ENCODE data around the gene NAB1. TPM values are rescaled to one million over a fixed set of nuclear protein-coding genes. Genes with fewer than 3 reads are reported as not detected.
A peak's percentile ranks its signal among the peaks of the same experiment; 100 is the strongest.

Gene NAB1
- total RNA-seq, 4 donors from 2014 or later = 63.3 to 84.3 (median 70.6) TPM

DNA sequence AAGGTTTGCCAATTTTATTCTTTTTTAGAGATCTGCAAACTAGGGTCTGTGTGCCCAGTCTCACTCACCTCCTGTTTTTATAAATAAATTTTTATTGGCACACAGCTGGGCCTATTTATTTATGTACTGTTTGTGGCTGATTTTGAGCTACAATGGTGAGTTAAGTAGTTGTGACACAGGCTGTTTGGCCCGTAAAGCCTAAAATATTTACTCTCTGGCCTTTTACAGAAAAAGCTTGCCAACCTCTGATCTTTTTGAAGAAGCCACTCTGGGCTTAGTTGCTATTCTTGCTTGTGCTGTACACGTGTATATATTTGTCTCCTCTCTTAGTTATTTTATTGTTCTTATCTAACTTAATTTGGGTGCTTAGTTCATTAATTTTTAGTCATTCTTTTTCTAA, 14.5 kb downstream of the NAB1 start:
- TF ChIP-seq POLR2A (IDR thresholded peaks at IDR 0.05) (no peak), EP300 (IDR thresholded peaks at IDR 0.05) (no peak)
- TF ChIP-seq, protein P1, sequence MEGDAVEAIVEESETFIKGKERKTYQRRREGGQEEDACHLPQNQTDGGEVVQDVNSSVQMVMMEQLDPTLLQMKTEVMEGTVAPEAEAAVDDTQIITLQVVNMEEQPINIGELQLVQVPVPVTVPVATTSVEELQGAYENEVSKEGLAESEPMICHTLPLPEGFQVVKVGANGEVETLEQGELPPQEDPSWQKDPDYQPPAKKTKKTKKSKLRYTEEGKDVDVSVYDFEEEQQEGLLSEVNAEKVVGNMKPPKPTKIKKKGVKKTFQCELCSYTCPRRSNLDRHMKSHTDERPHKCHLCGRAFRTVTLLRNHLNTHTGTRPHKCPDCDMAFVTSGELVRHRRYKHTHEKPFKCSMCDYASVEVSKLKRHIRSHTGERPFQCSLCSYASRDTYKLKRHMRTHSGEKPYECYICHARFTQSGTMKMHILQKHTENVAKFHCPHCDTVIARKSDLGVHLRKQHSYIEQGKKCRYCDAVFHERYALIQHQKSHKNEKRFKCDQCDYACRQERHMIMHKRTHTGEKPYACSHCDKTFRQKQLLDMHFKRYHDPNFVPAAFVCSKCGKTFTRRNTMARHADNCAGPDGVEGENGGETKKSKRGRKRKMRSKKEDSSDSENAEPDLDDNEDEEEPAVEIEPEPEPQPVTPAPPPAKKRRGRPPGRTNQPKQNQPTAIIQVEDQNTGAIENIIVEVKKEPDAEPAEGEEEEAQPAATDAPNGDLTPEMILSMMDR (IDR thresholded peaks at IDR 0.05) = no peak
- Histone ChIP-seq H3K27ac (peak overlapping the region in 2 of 4 donors; percentile 23 to 27), H3K36me3 (peaks cover 0 to 23% (median 0%) of the 10 kb centered on the region in 3 donors), H3K4me1 (peaks cover 0 to 76% (median 11%) of the 10 kb centered on the region in 4 donors), H3K9me3 (peaks cover 0 to 5% (median 0%) of the 10 kb centered on the region in 4 donors), H3K4me3 (no peak overlapping the region), H3K27me3 (no peaks in the 10 kb centered on the region)
- WGBS, 2 donors = 23 to 26% methylated on average over 2 of the region's 2 CpGs
- no peak for DNase-seq (ENCODE audit: low spot score in 2 of 2)

DNA sequence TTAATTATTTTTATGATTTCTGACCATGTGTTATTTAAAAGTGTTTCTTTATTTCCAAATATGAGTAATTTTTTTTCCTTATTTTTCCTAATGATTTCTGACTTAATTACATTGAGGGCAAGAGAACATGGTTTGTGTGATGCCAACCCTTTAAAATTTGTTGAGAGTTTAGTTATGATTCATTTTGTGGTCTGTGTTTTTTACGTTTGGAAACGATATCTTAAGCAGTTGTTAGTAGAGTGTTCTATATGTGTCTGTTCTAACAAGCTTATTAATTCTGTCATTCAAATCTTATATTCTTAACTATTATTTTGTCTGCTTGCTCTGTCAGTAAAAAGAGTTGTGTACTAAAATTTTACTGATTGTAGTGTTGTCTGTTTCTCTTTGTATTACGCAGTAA, 15.0 kb downstream of the NAB1 start:
- 75 to 78% methylated on average over 3 of the region's 3 CpGs for WGBS, 2 donors
- no peak overlapping the region for H3K4me3 ChIP-seq
- H3K27ac ChIP-seq = no peak overlapping the region
- H3K9me3 ChIP-seq = peaks cover 0 to 5% (median 0%) of the 10 kb centered on the region in 4 donors
- H3K27me3 ChIP-seq = no peaks in the 10 kb centered on the region
- DNase-seq (ENCODE audit: low spot score in 2 of 2) = no peak
- no peak for TF ChIP-seq POLR2A (IDR thresholded peaks at IDR 0.05)
- TF ChIP-seq, protein P1 (IDR thresholded peaks at IDR 0.05) = no peak
- TF ChIP-seq EP300 (IDR thresholded peaks at IDR 0.05) = no peak
- H3K36me3 ChIP-seq = peaks cover 0 to 23% (median 0%) of the 10 kb centered on the region in 3 donors
- H3K4me1 ChIP-seq = peaks cover 0 to 71% (median 9%) of the 10 kb centered on the region in 4 donors

GRCh38 chr2:190664240-190664639, 15.4 kb downstream of the NAB1 start:
- Histone ChIP-seq H3K4me1 (peaks cover 0 to 67% (median 7%) of the 10 kb centered on the region in 4 donors), H3K36me3 (peaks cover 0 to 21% (median 0%) of the 10 kb centered on the region in 3 donors), H3K9me3 (peaks cover 0 to 5% (median 0%) of the 10 kb centered on the region in 4 donors), H3K27me3 (no peaks in the 10 kb centered on the region), H3K4me3 (no peak overlapping the region), H3K27ac (no peak overlapping the region)
- TF ChIP-seq, protein P1 (IDR thresholded peaks at IDR 0.05) = no peak
- TF ChIP-seq POLR2A (IDR thresholded peaks at IDR 0.05) = no peak
- TF ChIP-seq EP300 (IDR thresholded peaks at IDR 0.05) = no peak
- no peak for DNase-seq (ENCODE audit: low spot score in 2 of 2)
- 95 to 96% methylated on average over 2 of the region's 2 CpGs for WGBS, 2 donors

DNA sequence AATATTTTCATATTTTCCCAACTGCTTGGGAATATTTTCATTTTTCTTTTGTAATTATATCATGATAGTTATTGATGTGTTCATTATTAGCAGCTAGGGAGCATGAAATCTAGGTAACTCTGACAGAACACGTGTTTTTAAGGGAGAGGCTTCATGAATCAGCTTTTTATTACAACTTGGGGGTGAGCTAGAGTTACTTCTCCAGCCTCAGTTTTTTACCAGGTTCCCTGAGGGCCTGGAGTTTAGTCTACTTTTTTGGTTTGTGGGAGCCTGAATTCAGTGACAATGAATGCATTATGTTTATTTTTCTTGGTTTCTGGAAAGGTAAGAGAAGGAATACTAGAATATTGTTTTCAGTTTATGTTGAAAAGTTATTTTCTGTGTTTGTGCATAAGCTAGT, 18.0 kb downstream of the NAB1 start:
- Histone ChIP-seq H3K9me3 (peaks cover 0 to 5% (median 0%) of the 10 kb centered on the region in 4 donors), H3K27ac (no peak overlapping the region), H3K36me3 (peaks cover 0 to 31% (median 0%) of the 10 kb centered on the region in 3 donors), H3K4me1 (peaks cover 0 to 41% (median 0%) of the 10 kb centered on the region in 4 donors), H3K4me3 (no peak overlapping the region), H3K27me3 (no peaks in the 10 kb centered on the region)
- 18 to 31% methylated on average over 1 of the region's 1 CpG for WGBS, 2 donors
- no peak for DNase-seq (ENCODE audit: low spot score in 2 of 2)
- TF ChIP-seq, protein P1 (IDR thresholded peaks at IDR 0.05) = no peak

GRCh38 chr2:190668892-190669291, 20.0 kb downstream of the NAB1 start:
- no peak overlapping the region for H3K4me3 ChIP-seq
- H3K4me1 ChIP-seq = peaks cover 0 to 21% (median 0%) of the 10 kb centered on the region in 4 donors
- no peak for DNase-seq (ENCODE audit: low spot score in 2 of 2)
- no peak overlapping the region for H3K27ac ChIP-seq
- peaks cover 0 to 48% (median 0%) of the 10 kb centered on the region in 3 donors for H3K36me3 ChIP-seq
- peaks cover 0 to 5% (median 0%) of the 10 kb centered on the region in 4 donors for H3K9me3 ChIP-seq
- no peaks in the 10 kb centered on the region for H3K27me3 ChIP-seq
- TF ChIP-seq, protein P1 (IDR thresholded peaks at IDR 0.05) = no peak
- no peak for TF ChIP-seq EP300 (IDR thresholded peaks at IDR 0.05)
- no peak for TF ChIP-seq POLR2A (IDR thresholded peaks at IDR 0.05)

Measured in tibial nerve (tissue), 4 donors.